ENCODE data around the gene TUBA1B.

The TUBA1B gene

DNA sequence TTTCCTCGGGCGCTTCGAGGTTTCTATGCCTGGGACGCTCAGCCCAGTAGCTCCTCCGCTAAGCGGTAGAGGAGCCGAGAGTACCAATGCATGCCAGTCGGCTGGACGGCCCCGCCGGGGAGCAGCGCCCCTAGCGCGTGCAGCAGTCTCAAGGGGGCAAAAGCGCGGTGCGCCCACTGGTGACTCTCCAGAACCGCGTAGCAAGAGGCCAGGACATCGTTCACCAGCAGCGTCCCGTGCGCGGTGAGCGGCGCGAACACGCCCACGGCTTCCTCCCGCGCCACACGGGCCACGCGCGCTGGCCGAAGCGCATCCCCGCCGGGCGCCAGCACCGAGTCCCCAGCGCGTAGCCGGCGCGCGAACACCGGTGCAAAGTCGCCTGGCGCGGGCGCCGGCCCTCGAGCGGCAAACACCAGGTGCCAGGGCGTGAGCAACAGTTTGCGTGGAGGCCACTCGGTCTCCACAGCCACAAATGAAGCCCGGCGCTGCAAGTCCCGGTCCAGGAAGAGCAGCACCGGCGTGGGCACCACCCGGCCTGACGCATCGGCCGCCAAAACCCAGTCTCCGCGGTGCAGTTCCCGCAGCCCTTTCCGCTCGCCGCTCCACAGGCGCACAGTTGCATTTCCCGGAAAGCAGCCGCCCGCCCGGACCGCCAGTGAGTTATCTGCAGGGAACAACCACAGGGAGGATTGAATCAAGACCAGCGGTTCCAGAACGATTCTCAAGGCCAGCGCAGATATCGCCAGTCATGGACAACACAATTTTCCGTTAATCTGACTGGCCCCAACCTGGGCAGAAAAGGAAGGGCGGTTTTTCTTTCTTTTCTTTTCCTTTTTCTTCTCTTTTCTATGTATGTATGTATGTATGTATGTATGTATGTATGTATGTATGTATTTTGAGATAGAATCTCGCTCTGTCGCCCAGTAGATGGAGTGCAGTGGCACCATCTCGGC is 41.1 kb downstream of the TUBA1B start:
- DNase-seq: no peak

DNA sequence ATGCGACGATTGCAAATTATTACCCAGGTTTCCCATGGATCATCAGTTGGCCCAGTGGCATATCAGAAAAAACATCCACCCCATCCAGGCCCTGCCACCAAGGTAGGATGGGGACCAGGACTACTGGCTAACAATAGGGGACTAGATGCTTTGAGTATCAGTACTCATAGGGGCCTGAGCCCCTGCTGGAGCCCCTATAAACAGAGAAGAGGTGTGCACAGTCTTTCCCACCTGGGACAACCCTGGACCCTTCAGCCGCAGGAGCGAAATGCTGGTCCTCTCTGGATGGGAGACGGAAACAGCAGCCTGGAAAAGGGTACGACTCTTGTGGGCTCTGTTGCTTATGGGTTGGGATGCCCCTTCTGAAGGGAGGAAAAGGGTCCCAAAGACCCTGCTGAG is 42.3 kb downstream of the TUBA1B start:
- no peak for DNase-seq

DNA sequence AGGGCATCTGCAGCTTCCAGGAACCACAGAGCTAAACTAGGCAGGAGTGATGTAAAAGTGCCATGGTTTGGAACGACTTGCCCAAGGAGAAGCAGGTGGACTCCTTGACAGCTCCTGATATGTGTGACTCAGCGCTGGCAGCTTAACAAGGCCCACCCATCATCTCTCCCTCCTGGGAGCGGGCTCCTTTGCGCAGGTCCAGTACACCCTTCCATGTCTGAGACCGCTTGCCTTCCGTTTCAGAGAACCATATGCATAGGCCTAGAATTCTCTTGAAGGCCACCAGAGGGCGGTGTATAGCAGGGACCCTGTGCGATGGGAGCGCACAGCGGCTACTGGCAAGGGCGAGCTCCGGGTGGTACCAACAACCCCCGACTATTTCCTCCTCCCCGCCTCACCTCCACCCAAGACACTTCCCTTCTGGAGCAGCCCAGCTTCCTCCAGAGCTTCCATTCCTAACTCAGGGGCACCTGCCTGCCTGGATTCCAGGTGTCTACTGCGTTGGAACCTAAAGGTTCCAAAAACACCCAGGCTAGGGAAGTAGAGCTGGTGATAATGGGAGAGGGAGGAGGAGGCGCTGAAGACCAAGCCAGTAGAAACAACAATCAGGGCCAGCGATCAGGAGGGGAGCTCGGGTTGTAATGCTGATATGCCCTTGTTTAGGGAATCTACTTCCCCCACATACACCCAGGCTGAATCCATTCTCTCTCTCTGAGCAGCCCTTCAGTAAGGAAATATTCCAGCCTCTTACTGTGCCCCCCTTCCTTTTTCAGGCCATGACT is 42.9 kb downstream of the TUBA1B start:
- DNase-seq: peak; percentile 84

DNA sequence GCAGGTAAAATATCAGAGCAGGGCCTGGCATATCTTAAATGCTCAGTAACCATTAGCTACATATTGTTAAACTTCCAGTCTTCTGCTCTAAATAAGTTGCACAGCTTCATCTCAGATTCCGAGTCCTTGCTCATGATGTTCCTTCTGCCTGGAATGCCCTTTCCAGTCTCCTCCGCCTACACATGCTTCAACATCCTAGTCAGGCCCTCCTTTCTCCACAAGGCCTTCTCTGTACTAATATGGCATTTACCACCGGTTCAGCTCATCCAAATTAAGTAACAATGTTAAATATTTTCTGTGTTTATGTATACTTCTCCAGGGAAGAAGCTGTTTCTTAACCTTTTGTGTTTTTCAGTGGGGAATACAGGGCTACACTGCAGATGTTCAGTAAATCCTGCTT is 45.1 kb downstream of the TUBA1B start:
- DNase-seq: no peak

DNA sequence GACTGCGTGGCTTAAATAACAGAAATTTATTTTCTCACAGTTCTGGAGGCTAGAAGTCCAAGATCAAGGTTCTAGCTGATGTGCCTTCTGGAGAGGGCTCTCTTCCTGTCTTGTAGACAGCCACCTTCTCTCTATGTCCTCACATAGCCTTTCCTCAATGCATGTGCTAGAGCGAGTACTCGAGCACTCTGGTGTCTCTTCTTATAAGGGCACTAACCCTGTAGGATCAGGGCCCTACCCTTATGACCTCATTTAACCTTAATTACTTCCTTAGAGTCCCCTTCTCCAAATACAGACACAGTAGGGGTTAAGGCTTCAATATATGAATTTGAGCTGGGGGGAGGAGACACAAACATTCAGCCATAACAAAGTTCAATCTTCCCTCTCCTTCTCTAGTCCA is 46.8 kb downstream of the TUBA1B start:
- DNase-seq: no peak

DNA sequence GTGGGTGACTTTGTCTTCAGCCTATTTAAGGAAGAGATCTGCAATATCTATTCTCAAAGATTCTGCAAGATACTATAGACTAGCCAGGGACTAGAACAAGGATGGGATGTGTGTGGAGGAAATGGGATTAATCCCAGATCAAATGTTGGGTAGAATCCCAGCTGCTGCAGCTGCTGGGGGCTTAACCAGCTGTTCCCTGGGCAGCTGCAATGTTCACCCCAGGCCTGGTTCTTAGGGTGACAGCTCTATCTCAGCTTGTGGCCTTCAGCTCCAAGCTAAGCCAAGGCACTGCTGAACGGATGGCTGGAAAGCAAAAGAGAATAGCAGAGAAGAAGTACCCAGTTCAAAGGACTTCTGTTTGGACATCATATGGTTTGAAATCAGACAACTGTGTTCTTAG is 51.4 kb downstream of the TUBA1B start:
- DNase-seq: no peak
